KOPT-K1 (cell line): Measurements from ENCODE around the gene TIMP4.

Experiments used
- H3K27ac ChIP-seq: fragments of 200-600 bp; sonication (generic); 2 replicates; pipeline ENCODE4 v1.5.1; 2016; ENCODE audit warnings: antibody characterized with exemption, mild to moderate bottlenecking, low read depth, low read length; ENCODE audit not compliant: poor library complexity, severe bottlenecking
- H3K36me3 ChIP-seq: fragments of 200-600 bp; sonication (generic); 2 replicates; pipeline ENCODE4 v1.5.1; 2017; ENCODE audit warnings: antibody characterized with exemption, mild to moderate bottlenecking, low read length, moderate library complexity; ENCODE audit not compliant: insufficient read depth
- H3K9me3 ChIP-seq: fragments of 200-600 bp; sonication (generic); 2 replicates; pipeline ENCODE4 v1.5.1; 2017; ENCODE audit warnings: antibody characterized with exemption, low read length, mild to moderate bottlenecking; ENCODE audit not compliant: insufficient read depth, poor library complexity, severe bottlenecking

The TIMP4 gene

GRCh38 chr3:12177126-12177525, 18.4 kb upstream of the TIMP4 start:
- no peak overlapping the region for H3K27ac ChIP-seq
- peaks cover 15% of the 10 kb centered on the region for H3K9me3 ChIP-seq
- no peaks in the 10 kb centered on the region for H3K36me3 ChIP-seq

- H3K27ac ChIP-seq = no peak overlapping the region
- H3K9me3 ChIP-seq = peaks cover 18% of the 10 kb centered on the region
- no peaks in the 10 kb centered on the region for H3K36me3 ChIP-seq
Observed at GRCh38 chr3:12175844-12176453, 17.2 kb upstream of the TIMP4 start.

- Histone ChIP-seq H3K27ac (no peak overlapping the region), H3K36me3 (no peaks in the 10 kb centered on the region), H3K9me3 (peaks cover 18% of the 10 kb centered on the region)
Observed at GRCh38 chr3:12175137-12175593, 16.5 kb upstream of the TIMP4 start.

- Histone ChIP-seq H3K9me3 (peaks cover 18% of the 10 kb centered on the region), H3K36me3 (no peaks in the 10 kb centered on the region), H3K27ac (no peak overlapping the region)
Observed at GRCh38 chr3:12170207-12170606, 11.5 kb upstream of the TIMP4 start.

- Histone ChIP-seq H3K27ac (no peak overlapping the region), H3K9me3 (no peaks in the 10 kb centered on the region), H3K36me3 (no peaks in the 10 kb centered on the region)
Observed at GRCh38 chr3:12165909-12166308, 7.2 kb upstream of the TIMP4 start.

- Histone ChIP-seq H3K36me3 (no peaks in the 10 kb centered on the region), H3K27ac (no peak overlapping the region), H3K9me3 (no peaks in the 10 kb centered on the region)
Observed at GRCh38 chr3:12159227-12159601, 502 bp upstream of the TIMP4 start.

- Histone ChIP-seq H3K9me3 (no peaks in the 10 kb centered on the region), H3K27ac (no peak overlapping the region), H3K36me3 (no peaks in the 10 kb centered on the region)
Observed at GRCh38 chr3:12157026-12157425, 1.7 kb downstream of the TIMP4 start.

- H3K36me3 ChIP-seq = no peaks in the 10 kb centered on the region
- H3K9me3 ChIP-seq = no peaks in the 10 kb centered on the region
- no peak overlapping the region for H3K27ac ChIP-seq
Observed at GRCh38 chr3:12155828-12156227, 2.9 kb downstream of the TIMP4 start.

- Histone ChIP-seq H3K9me3 (no peaks in the 10 kb centered on the region), H3K27ac (no peak overlapping the region), H3K36me3 (no peaks in the 10 kb centered on the region)
Observed at GRCh38 chr3:12155264-12155663, 3.4 kb downstream of the TIMP4 start.

GRCh38 chr3:12154151-12154550, 4.6 kb downstream of the TIMP4 start:
- Histone ChIP-seq H3K36me3 (no peaks in the 10 kb centered on the region), H3K27ac (no peak overlapping the region), H3K9me3 (no peaks in the 10 kb centered on the region)

GRCh38 chr3:12150112-12150511, 8.6 kb downstream of the TIMP4 start:
- Histone ChIP-seq H3K36me3 (no peaks in the 10 kb centered on the region), H3K9me3 (no peaks in the 10 kb centered on the region), H3K27ac (no peak overlapping the region)

- H3K9me3 ChIP-seq = no peaks in the 10 kb centered on the region
- H3K27ac ChIP-seq = no peak overlapping the region
- H3K36me3 ChIP-seq = no peaks in the 10 kb centered on the region
Observed at GRCh38 chr3:12149029-12149428, 9.7 kb downstream of the TIMP4 start.

- H3K27ac ChIP-seq = no peak overlapping the region
Observed at GRCh38 chr3:12148183-12148940, 10.3 kb downstream of the TIMP4 start.

GRCh38 chr3:12147049-12147780, 11.5 kb downstream of the TIMP4 start:
- H3K9me3 ChIP-seq = no peaks in the 10 kb centered on the region
- H3K36me3 ChIP-seq = no peaks in the 10 kb centered on the region
- H3K27ac ChIP-seq = no peak overlapping the region

More at GRCh38 chr3:12148183-12148940, 10.3 kb downstream of the TIMP4 start:
- Histone ChIP-seq H3K36me3 (no peaks in the 10 kb centered on the region), H3K9me3 (no peaks in the 10 kb centered on the region)

GRCh38 chr3:12143949-12144504, 14.7 kb downstream of the TIMP4 start:
- Histone ChIP-seq H3K27ac (no peak overlapping the region), H3K36me3 (no peaks in the 10 kb centered on the region), H3K9me3 (no peaks in the 10 kb centered on the region)
